ENCODE results near the gene C15orf62.

The C15orf62 gene

GRCh38 chr15:40793216-40793989, 23.6 kb downstream of the C15orf62 start:
- in situ Hi-C loops (cut with MboI; ENCODE audit: low pct_unique_long_range_greater_than_20kb, low sequenced_read_pairs, unreplicated experiment): no loop called here
- DNase-seq (ENCODE audit: low spot score): no peak
- no peak for TF ChIP-seq CTCF (IDR thresholded peaks at IDR 0.05; ENCODE audit: extremely low read depth, insufficient read depth, missing control alignments)

GRCh38 chr15:40796041-40796440, 26.3 kb downstream of the C15orf62 start:
- DNase-seq (ENCODE audit: low spot score): no peak
- in situ Hi-C loops (cut with MboI; ENCODE audit: low pct_unique_long_range_greater_than_20kb, low sequenced_read_pairs, unreplicated experiment): no loop called here
- TF ChIP-seq CTCF (IDR thresholded peaks at IDR 0.05; ENCODE audit: extremely low read depth, insufficient read depth, missing control alignments): no peak

GRCh38 chr15:40796512-40796911, 26.7 kb downstream of the C15orf62 start:
- no peak for TF ChIP-seq CTCF (IDR thresholded peaks at IDR 0.05; ENCODE audit: extremely low read depth, insufficient read depth, missing control alignments)
- in situ Hi-C loops (cut with MboI; ENCODE audit: low pct_unique_long_range_greater_than_20kb, low sequenced_read_pairs, unreplicated experiment): no loop called here
- DNase-seq (ENCODE audit: low spot score): no peak

- in situ Hi-C loops (cut with MboI; ENCODE audit: low pct_unique_long_range_greater_than_20kb, low sequenced_read_pairs, unreplicated experiment): no loop called here
- DNase-seq (ENCODE audit: low spot score): no peak
- TF ChIP-seq CTCF (IDR thresholded peaks at IDR 0.05; ENCODE audit: extremely low read depth, insufficient read depth, missing control alignments): no peak
Measured at GRCh38 chr15:40799523-40799922, 29.7 kb downstream of the C15orf62 start.

- no peak for TF ChIP-seq CTCF (IDR thresholded peaks at IDR 0.05; ENCODE audit: extremely low read depth, insufficient read depth, missing control alignments)
- DNase-seq (ENCODE audit: low spot score): no peak
- in situ Hi-C loops (cut with MboI; ENCODE audit: low pct_unique_long_range_greater_than_20kb, low sequenced_read_pairs, unreplicated experiment): no loop called here
Measured at GRCh38 chr15:40803076-40803475, 33.3 kb downstream of the C15orf62 start.

- in situ Hi-C loops (cut with MboI; ENCODE audit: low pct_unique_long_range_greater_than_20kb, low sequenced_read_pairs, unreplicated experiment): no loop called here
- no peak for TF ChIP-seq CTCF (IDR thresholded peaks at IDR 0.05; ENCODE audit: extremely low read depth, insufficient read depth, missing control alignments)
- no peak for DNase-seq (ENCODE audit: low spot score)
Measured at GRCh38 chr15:40803688-40804087, 33.9 kb downstream of the C15orf62 start.
